MM.1S (cell line): ENCODE measurements around the gene TRNP1.

Experiments used
- DNase-seq: peaks from one replicate; pipeline ENCODE4 v3.0.0-alpha.2; 2015
- H2AFZ ChIP-seq: fragments of 300-600 bp; sonication (generic); 2 replicates; pipeline ENCODE4 v1.6.0; 2016; ENCODE audit warnings: antibody characterized with exemption, low read length
- H3F3A ChIP-seq: fragments of 300-600 bp; sonication (generic); 2 replicates; pipeline ENCODE4 v1.6.1; 2016; ENCODE audit warnings: mild to moderate bottlenecking, antibody characterized with exemption, low read length, moderate library complexity, mixed read lengths; ENCODE audit not compliant: insufficient read depth
- H3K27ac ChIP-seq: fragments of 300-600 bp; sonication (generic); 2 replicates; pipeline ENCODE4 v1.5.1; 2016; ENCODE audit warnings: mild to moderate bottlenecking, low read length
- H3K27me3 ChIP-seq: fragments of 300-600 bp; sonication (generic); replicated peaks from 2 replicates; pipeline ENCODE4 v1.6.0; 2016; ENCODE audit warnings: low read length; ENCODE audit not compliant: insufficient read depth
- H3K36me3 ChIP-seq: fragments of 300-600 bp; sonication (generic); replicated peaks from 2 replicates; pipeline ENCODE4 v1.6.1; 2016; ENCODE audit warnings: mild to moderate bottlenecking, low read length, mixed read lengths; ENCODE audit not compliant: insufficient read depth
- H3K4me1 ChIP-seq: fragments of 300-600 bp; sonication (generic); 2 replicates; pipeline ENCODE4 v1.6.1; 2016; ENCODE audit warnings: low read length, mixed read lengths
- H3K4me2 ChIP-seq: fragments of 300-600 bp; sonication (generic); 2 replicates; pipeline ENCODE4 v1.6.0; 2016; ENCODE audit warnings: low read depth, low read length
- H3K4me3 ChIP-seq: fragments of 300-600 bp; sonication (generic); 2 replicates; pipeline ENCODE4 v1.5.1; 2016; ENCODE audit warnings: low read length, mixed read lengths
- H3K79me2 ChIP-seq: fragments of 300-600 bp; sonication (generic); 2 replicates; pipeline ENCODE4 v1.6.1; 2016; ENCODE audit warnings: mixed run types, low read length, mixed read lengths
- H3K9ac ChIP-seq: fragments of 300-600 bp; sonication (generic); 2 replicates; pipeline ENCODE4 v1.6.1; 2016; ENCODE audit warnings: low read length, mixed read lengths
- H3K9me2 ChIP-seq: fragments of 300-600 bp; sonication (generic); replicated peaks from 2 replicates; pipeline ENCODE4 v1.6.1; 2016; ENCODE audit warnings: mild to moderate bottlenecking, low read length, mixed read lengths; ENCODE audit not compliant: insufficient read depth
- H3K9me3 ChIP-seq: fragments of 300-600 bp; sonication (generic); replicated peaks from 2 replicates; pipeline ENCODE4 v1.6.1; 2016; ENCODE audit warnings: mild to moderate bottlenecking, low read length, mixed read lengths; ENCODE audit not compliant: insufficient read depth
- H4K20me1 ChIP-seq: fragments of 300-600 bp; sonication (generic); 2 replicates; pipeline ENCODE4 v1.6.1; 2016; ENCODE audit warnings: mild to moderate bottlenecking, low read length, moderate library complexity, mixed read lengths; ENCODE audit not compliant: insufficient read depth
- EZH2 ChIP-seq: fragments of 300-600 bp; sonication (generic); optimal IDR thresholded peaks from 2 replicates; pipeline ENCODE3; 2017; ENCODE audit warnings: low read depth, mild to moderate bottlenecking, antibody characterized with exemption, low read length, mixed read lengths
- EZH2phosphoT487 ChIP-seq: fragments of 300-600 bp; sonication (generic); IDR thresholded peaks from 2 replicates; pipeline ENCODE4 v1.6.1; 2018; ENCODE audit warnings: antibody characterized with exemption, low read length
- TF ChIP-seq, protein P1 (sequence below): fragments of 300-600 bp; sonication (generic); IDR thresholded peaks from 2 replicates; pipeline ENCODE4 v1.5.1; 2016; ENCODE audit warnings: antibody characterized with exemption, low read length, mixed read lengths

The TRNP1 gene

DNA sequence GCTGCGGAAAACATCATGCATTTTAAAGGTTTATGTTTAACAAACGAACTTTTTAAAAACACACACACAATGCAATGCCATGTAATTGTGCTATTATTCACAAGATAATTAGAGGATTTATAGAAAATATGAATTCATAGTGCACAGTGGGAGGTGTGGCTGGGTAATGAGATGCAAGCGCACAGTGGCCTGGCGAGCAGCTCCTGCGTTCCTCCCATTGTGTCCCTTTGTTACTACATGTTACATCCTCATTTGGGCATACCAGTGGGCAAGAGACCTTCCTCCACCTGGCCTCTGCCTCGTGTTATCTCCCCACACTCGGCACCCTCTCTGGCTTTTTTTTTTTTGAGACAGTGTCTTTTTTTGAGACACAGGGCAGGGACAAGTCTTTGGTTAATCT lies 49.2 kb downstream of the TRNP1 start:
- H3F3A ChIP-seq = no peaks in the 10 kb centered on the region
- H2AFZ ChIP-seq = no peak overlapping the region
- DNase-seq = no peak

DNA sequence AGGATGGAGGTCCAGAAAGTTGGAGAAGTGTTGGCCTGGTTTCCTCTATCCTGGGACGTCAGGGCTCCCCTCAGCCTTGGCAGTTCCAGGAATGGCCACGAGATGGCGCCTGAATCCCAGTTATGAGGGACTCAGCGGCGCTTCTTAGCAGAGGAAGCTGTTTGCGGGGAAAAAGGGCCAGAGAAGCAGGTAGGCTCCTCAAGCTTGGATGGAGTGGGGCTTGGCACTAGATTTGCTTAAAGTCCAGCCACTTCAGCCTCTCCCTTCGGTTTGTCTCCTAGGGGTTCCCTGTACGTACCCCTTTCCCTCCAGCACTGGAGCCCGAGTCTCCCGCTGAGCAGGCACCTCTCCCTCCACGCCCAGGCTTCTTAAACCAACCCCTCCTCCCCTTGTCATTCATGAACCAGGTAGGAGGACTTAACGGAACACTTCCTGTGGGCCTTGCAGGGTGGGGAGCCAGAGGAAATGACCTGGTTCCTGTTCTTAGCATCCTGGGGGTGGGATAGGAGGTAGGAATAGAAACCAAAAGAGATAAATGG lies 51.2 kb downstream of the TRNP1 start:
- Histone ChIP-seq H3K4me1 (peaks cover 4% of the 10 kb centered on the region; the same call in 1 of the 2 replicates), H3K9me2 (no peaks in the 10 kb centered on the region), H3K79me2 (no peaks in the 10 kb centered on the region), H3K9me3 (no peaks in the 10 kb centered on the region), H3K27me3 (no peaks in the 10 kb centered on the region), H3K36me3 (no peaks in the 10 kb centered on the region), H2AFZ (peak overlapping the region; percentile 89), H3K4me3 (peak overlapping the region; percentile 41), H3K27ac (no peak overlapping the region), H3K9ac (no peak overlapping the region), H4K20me1 (no peaks in the 10 kb centered on the region), H3K4me2 (peak overlapping the region; percentile 81), H3F3A (no peaks in the 10 kb centered on the region)
- TF ChIP-seq, protein P1, sequence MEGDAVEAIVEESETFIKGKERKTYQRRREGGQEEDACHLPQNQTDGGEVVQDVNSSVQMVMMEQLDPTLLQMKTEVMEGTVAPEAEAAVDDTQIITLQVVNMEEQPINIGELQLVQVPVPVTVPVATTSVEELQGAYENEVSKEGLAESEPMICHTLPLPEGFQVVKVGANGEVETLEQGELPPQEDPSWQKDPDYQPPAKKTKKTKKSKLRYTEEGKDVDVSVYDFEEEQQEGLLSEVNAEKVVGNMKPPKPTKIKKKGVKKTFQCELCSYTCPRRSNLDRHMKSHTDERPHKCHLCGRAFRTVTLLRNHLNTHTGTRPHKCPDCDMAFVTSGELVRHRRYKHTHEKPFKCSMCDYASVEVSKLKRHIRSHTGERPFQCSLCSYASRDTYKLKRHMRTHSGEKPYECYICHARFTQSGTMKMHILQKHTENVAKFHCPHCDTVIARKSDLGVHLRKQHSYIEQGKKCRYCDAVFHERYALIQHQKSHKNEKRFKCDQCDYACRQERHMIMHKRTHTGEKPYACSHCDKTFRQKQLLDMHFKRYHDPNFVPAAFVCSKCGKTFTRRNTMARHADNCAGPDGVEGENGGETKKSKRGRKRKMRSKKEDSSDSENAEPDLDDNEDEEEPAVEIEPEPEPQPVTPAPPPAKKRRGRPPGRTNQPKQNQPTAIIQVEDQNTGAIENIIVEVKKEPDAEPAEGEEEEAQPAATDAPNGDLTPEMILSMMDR = peak; percentile 95
- TF ChIP-seq EZH2phosphoT487 = no peak
- TF ChIP-seq EZH2 = no peak
- DNase-seq = peak; percentile 86

More for the DNA sequence above, 49.2 kb downstream of the TRNP1 start:
- Histone ChIP-seq H3K9me2 (no peaks in the 10 kb centered on the region), H3K27ac (no peak overlapping the region), H4K20me1 (no peaks in the 10 kb centered on the region), H3K36me3 (no peaks in the 10 kb centered on the region), H3K27me3 (no peaks in the 10 kb centered on the region), H3K4me2 (no peak overlapping the region), H3K79me2 (no peaks in the 10 kb centered on the region), H3K4me3 (no peak overlapping the region), H3K4me1 (peaks cover 4% of the 10 kb centered on the region; the same call in 1 of the 2 replicates), H3K9ac (no peak overlapping the region), H3K9me3 (no peaks in the 10 kb centered on the region)
- TF ChIP-seq, protein P1 = no peak
- TF ChIP-seq EZH2 = no peak
- no peak for TF ChIP-seq EZH2phosphoT487

DNA sequence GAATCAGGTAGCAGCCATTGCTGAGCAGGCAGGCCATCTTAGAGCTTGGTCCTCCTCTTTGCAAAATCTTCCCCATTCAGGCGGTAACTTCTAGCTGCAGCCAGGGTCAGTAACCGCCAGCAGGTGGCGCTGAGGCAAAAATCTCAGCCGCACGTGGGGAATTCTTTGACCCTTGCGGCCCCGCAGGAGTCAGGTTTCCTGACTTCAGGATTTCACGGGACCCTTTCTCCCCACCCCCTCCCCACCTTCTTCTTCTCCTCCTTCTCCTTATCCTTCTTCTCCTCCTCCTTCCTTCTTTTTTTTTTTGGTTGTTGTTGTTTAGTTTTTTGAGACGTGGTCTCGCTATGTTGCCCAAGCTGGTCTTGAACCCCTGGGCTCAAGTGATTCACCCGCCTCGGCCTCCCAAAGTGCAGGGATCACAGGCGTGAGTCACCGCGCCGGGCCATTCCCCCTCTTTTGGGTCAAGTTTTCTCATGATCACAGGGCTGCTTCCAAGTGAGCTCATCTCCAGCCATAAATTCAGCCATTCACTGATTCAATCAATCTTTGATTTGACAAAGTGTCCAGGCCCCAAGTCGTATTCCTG lies 52.6 kb downstream of the TRNP1 start:
- no peak overlapping the region for H3K4me3 ChIP-seq
- H3K9ac ChIP-seq = no peak overlapping the region
- no peaks in the 10 kb centered on the region for H3K36me3 ChIP-seq
- H3K4me2 ChIP-seq = no peak overlapping the region
- no peaks in the 10 kb centered on the region for H3K9me3 ChIP-seq
- H3K27ac ChIP-seq = no peak overlapping the region
- H3F3A ChIP-seq = no peaks in the 10 kb centered on the region
- no peaks in the 10 kb centered on the region for H3K9me2 ChIP-seq
- no peak overlapping the region; the same call in 1 of the 2 replicates for H2AFZ ChIP-seq
- peak; percentile 69 for DNase-seq
- H3K4me1 ChIP-seq = peaks cover 4% of the 10 kb centered on the region; the same call in 1 of the 2 replicates
- H4K20me1 ChIP-seq = no peaks in the 10 kb centered on the region
- TF ChIP-seq EZH2phosphoT487 (no peak), EZH2 (no peak)
- TF ChIP-seq, protein P1 = peak; percentile 91
- no peaks in the 10 kb centered on the region for H3K79me2 ChIP-seq
- H3K27me3 ChIP-seq = no peaks in the 10 kb centered on the region
